IMR-90 (cell line): ENCODE measurements around the gene IL36B. TPM values are rescaled to one million over a fixed set of nuclear protein-coding genes. Genes with fewer than 3 reads are reported as not detected.

Source experiments
- ATAC-seq: fragments of 200-7000 bp; cut with Tn5 transposase; 2 replicates; pipeline ENCODE4 v1.9.1; 2020; ENCODE audit warnings: low read depth, mild to moderate bottlenecking, moderate library complexity
- BruUV-seq: library from RNA; stranded (reverse); fragments of 400-500 nt; replicated peaks from 2 replicates; lab custom pipeline; 2021; lab: Mats Ljungman, UMichigan
- CTCF ChIA-PET: fragments of 300-600 bp; formaldehyde crosslinking; extraction: SDS; loops from one replicate; lab custom pipeline; 2021; ENCODE audit warnings: antibody characterized with exemption; lab: Yijun Ruan, JAX
- POLR2A ChIA-PET: fragments of 300-600 bp; sonication (Branson Sonifier 250); formaldehyde crosslinking; loops from one replicate; lab custom pipeline; 2022; ENCODE audit warnings: antibody characterized with exemption; ENCODE audit not compliant: unreplicated experiment; lab: Charles Lee
- DNase-seq: peaks from one replicate; pipeline ENCODE4 v3.0.0; 2013
- H2AFZ ChIP-seq: replicated peaks from 2 replicates; pipeline ENCODE3; 2013; ENCODE audit warnings: low read length, mild to moderate bottlenecking; ENCODE audit not compliant: poor library complexity
- H2AK5ac ChIP-seq: 2 replicates; pipeline ENCODE4 v1.6.1; 2013; ENCODE audit warnings: low read depth, low read length, inconsistent platforms
- H2AK9ac ChIP-seq: replicated peaks from 2 replicates; pipeline ENCODE3; 2013; ENCODE audit warnings: mild to moderate bottlenecking, low read depth, low read length, moderate library complexity; ENCODE audit not compliant: poor library complexity
- H2BK120ac ChIP-seq: 2 replicates; pipeline ENCODE4 v1.6.1; 2013; ENCODE audit warnings: low read depth, low read length, inconsistent platforms
- H2BK15ac ChIP-seq: 3 replicates; pipeline ENCODE4 v1.6.1; 2013; ENCODE audit warnings: low read depth, low read length, inconsistent platforms
- H2BK20ac ChIP-seq: 2 replicates; pipeline ENCODE4 v1.6.1; 2013; ENCODE audit warnings: low read depth, mild to moderate bottlenecking, inconsistent platforms, low read length, moderate library complexity
- H2BK5ac ChIP-seq: 2 replicates; pipeline ENCODE4 v1.6.1; 2013; ENCODE audit warnings: mild to moderate bottlenecking, low read depth, low read length, inconsistent platforms; ENCODE audit not compliant: poor library complexity, severe bottlenecking
- H3K14ac ChIP-seq: replicated peaks from 2 replicates; pipeline ENCODE4 v1.6.1; 2013; ENCODE audit warnings: low read depth, low read length, inconsistent platforms
- H3K18ac ChIP-seq: 2 replicates; pipeline ENCODE4 v1.6.1; 2013; ENCODE audit warnings: low read depth, low read length, control low read depth
- H3K23ac ChIP-seq: 2 replicates; pipeline ENCODE4 v1.6.1; 2013; ENCODE audit warnings: low read depth, low read length, inconsistent platforms
- H3K27ac ChIP-seq: 2 replicates; pipeline ENCODE4 v1.5.1; 2013; ENCODE audit warnings: mild to moderate bottlenecking, control low read depth, low read length; ENCODE audit not compliant: insufficient read depth
- H3K27me3 ChIP-seq: 2 replicates; pipeline ENCODE4 v1.6.1; 2013; ENCODE audit warnings: low read length; ENCODE audit not compliant: control insufficient read depth, insufficient read depth
- H3K36me3 ChIP-seq: 2 replicates; pipeline ENCODE4 v1.6.1; 2013; ENCODE audit warnings: low read length, mixed read lengths; ENCODE audit not compliant: control insufficient read depth, insufficient read depth
- H3K4ac ChIP-seq: 2 replicates; pipeline ENCODE4 v1.6.1; 2013; ENCODE audit warnings: low read depth, low read length, inconsistent platforms
- H3K4me1 ChIP-seq: 2 replicates; pipeline ENCODE4 v1.6.1; 2013; ENCODE audit warnings: low read length, mixed read lengths; ENCODE audit not compliant: control insufficient read depth, insufficient read depth
- H3K4me2 ChIP-seq: 2 replicates; pipeline ENCODE4 v1.6.1; 2013; ENCODE audit warnings: low read depth, mild to moderate bottlenecking, control low read depth, low read length, moderate library complexity
- H3K4me3 ChIP-seq: 2 replicates; pipeline ENCODE4 v1.5.1; 2013; ENCODE audit warnings: low read depth, mild to moderate bottlenecking, control low read depth, low read length, moderate library complexity; ENCODE audit not compliant: insufficient read depth
- H3K56ac ChIP-seq: 2 replicates; pipeline ENCODE4 v1.6.1; 2013; ENCODE audit warnings: low read length, inconsistent platforms; ENCODE audit not compliant: insufficient read depth; ENCODE audit errors: extremely low read depth
- H3K79me1 ChIP-seq, 2 experiments: 2 replicates each; pipeline ENCODE4 v1.6.1; 2013; ENCODE audit warnings: low read length in 2 of 2, inconsistent platforms in 1 of 2, low read depth in 1 of 2
- H3K9ac ChIP-seq: 2 replicates; pipeline ENCODE4 v1.6.1; 2013; ENCODE audit warnings: low read depth, low read length, control low read depth
- H3K9me1 ChIP-seq: 2 replicates; pipeline ENCODE4 v1.6.1; 2013; ENCODE audit warnings: low read length, inconsistent platforms; ENCODE audit not compliant: insufficient read depth
- H3K9me3 ChIP-seq: 2 replicates; pipeline ENCODE4 v1.6.1; 2013; ENCODE audit warnings: low read length; ENCODE audit not compliant: control insufficient read depth, insufficient read depth
- H4K20me1 ChIP-seq: 2 replicates; pipeline ENCODE4 v1.6.1; 2013; ENCODE audit warnings: low read length, inconsistent platforms; ENCODE audit not compliant: insufficient read depth
- H4K5ac ChIP-seq: 2 replicates; pipeline ENCODE4 v1.6.1; 2013; ENCODE audit warnings: mild to moderate bottlenecking, low read depth, low read length, control low read depth
- H4K8ac ChIP-seq, 2 experiments: 2 replicates each; pipeline ENCODE4 v1.6.1; 2013; ENCODE audit warnings: low read depth in 2 of 2, low read length in 2 of 2, control low read depth in 1 of 2, inconsistent platforms in 1 of 2
- H4K91ac ChIP-seq: 2 replicates; pipeline ENCODE4 v1.6.1; 2013; ENCODE audit warnings: low read depth, low read length, inconsistent platforms; ENCODE audit not compliant: insufficient read depth
- BHLHE40 ChIP-seq: fragments of 150-350 bp; IDR thresholded peaks from 2 replicates; pipeline ENCODE4 v1.6.1; 2016; ENCODE audit warnings: mild to moderate bottlenecking, low read depth, low read length
- CEBPB ChIP-seq: IDR thresholded peaks from 2 replicates; pipeline ENCODE4 v1.6.1; 2012; ENCODE audit warnings: low read depth, low read length, improper control_type of control experiment
- CHD1 ChIP-seq: IDR thresholded peaks from 2 replicates; pipeline ENCODE4 v1.6.1; 2012; ENCODE audit warnings: low read depth, low read length, improper control_type of control experiment
- ELK1 ChIP-seq: fragments of 150-350 bp; IDR thresholded peaks from 2 replicates; pipeline ENCODE4 v1.6.1; 2016; ENCODE audit warnings: low read depth, mild to moderate bottlenecking, low read length, moderate library complexity, borderline replicate concordance
- FOS ChIP-seq: fragments of 150-350 bp; IDR thresholded peaks from 2 replicates; pipeline ENCODE4 v1.6.1; 2016; ENCODE audit warnings: low read depth, low read length
- MAFK ChIP-seq: IDR thresholded peaks from 2 replicates; pipeline ENCODE4 v1.6.1; 2012; ENCODE audit warnings: low read depth, low read length, improper control_type of control experiment
- MAZ ChIP-seq: IDR thresholded peaks from 2 replicates; pipeline ENCODE4 v1.6.1; 2012; ENCODE audit warnings: low read depth, mild to moderate bottlenecking, low read length, improper control_type of control experiment, moderate library complexity, borderline replicate concordance
- MXI1 ChIP-seq: IDR thresholded peaks from 2 replicates; pipeline ENCODE4 v1.6.1; 2012; ENCODE audit warnings: low read depth, mild to moderate bottlenecking, low read length, moderate library complexity, borderline replicate concordance
- NFE2L2 ChIP-seq: fragments of 150-350 bp; IDR thresholded peaks from 2 replicates; pipeline ENCODE4 v1.6.1; 2016; ENCODE audit warnings: low read depth, mild to moderate bottlenecking, low read length
- POLR2A ChIP-seq: IDR thresholded peaks from 2 replicates; pipeline ENCODE4 v1.6.1; 2012; ENCODE audit warnings: mild to moderate bottlenecking, low read depth, low read length
- RAD21 ChIP-seq: IDR thresholded peaks from 2 replicates; pipeline ENCODE4 v1.6.1; 2012; ENCODE audit warnings: low read length, improper control_type of control experiment
- RCOR1 ChIP-seq: IDR thresholded peaks from 2 replicates; pipeline ENCODE4 v1.6.1; 2012; ENCODE audit warnings: mild to moderate bottlenecking, low read length, improper control_type of control experiment; ENCODE audit not compliant: insufficient replicate concordance
- RFX5 ChIP-seq: IDR thresholded peaks from 2 replicates; pipeline ENCODE4 v1.8.0; 2012; ENCODE audit warnings: low read depth, mild to moderate bottlenecking, low read length, moderate library complexity
- SMC3 ChIP-seq: fragments of 150-350 bp; IDR thresholded peaks from 2 replicates; pipeline ENCODE4 v1.6.1; 2016; ENCODE audit warnings: low read depth, mild to moderate bottlenecking, antibody characterized with exemption, low read length, moderate library complexity
- USF2 ChIP-seq: fragments of 150-350 bp; IDR thresholded peaks from 2 replicates; pipeline ENCODE4 v1.6.1; 2017; ENCODE audit warnings: mild to moderate bottlenecking, antibody characterized with exemption, low read length, low read depth
- WGBS, 2 experiments: methylation state at CpG; one replicate each; pipeline versions ENCODE4 v1.1.5 to v1.1.7; 2013; ENCODE audit warnings: missing lambda C conversion rate in 2 of 2; ENCODE audit not compliant: insufficient read length in 1 of 2; ENCODE audit errors: extremely low coverage in 2 of 2; 5-methylcytosine and 5-hydroxymethylcytosine counted together
- dilution Hi-C: fragments of 300-500 bp; cut with HindIII; formaldehyde crosslinking; loops from one replicate; pipeline ENCODE4 v1.14.3; 2018; ENCODE audit warnings: low sequenced_read_pairs; ENCODE audit not compliant: unreplicated experiment
- in situ Hi-C: fragments of 300-500 bp; cut with MboI; formaldehyde crosslinking; loops from 3 replicates; pipeline ENCODE4 v1.14.3; 2019; ENCODE audit warnings: low sequenced_read_pairs, inconsistent platforms, mixed read lengths
- intact Hi-C: fragments of 100-400 bp; cut with micrococcal nuclease; formaldehyde crosslinking; loops from 2 replicates; pipeline ENCODE4 v1.10.0; 2022
- polyA plus RNA-seq, 3 experiments: library from polyadenylated mRNA; depleted of rRNA; stranded (reverse); fragments of >200 nt; gene quantifications; 2 replicates each; pipeline ENCODE4 v1.2.3, GENCODE V29; 2012; ENCODE audit warnings: low replicate concordance in 1 of 3
- total RNA-seq: library from RNA; depleted of rRNA; stranded (reverse); fragments of >200 nt; gene quantifications from 2 replicates; pipeline ENCODE4 v1.2.3, GENCODE V29; 2012
- TF ChIP-seq, protein P1 (sequence below): conservative IDR thresholded peaks from 2 replicates; pipeline ENCODE4 v1.5.1; 2012; ENCODE audit warnings: mild to moderate bottlenecking, low read depth, low read length, improper control_type of control experiment

IL36B gene
- total and polyA plus RNA-seq, 2 of the 4 experiments (the other 2 are of a cell fraction): not detected

- Histone ChIP-seq H2AK5ac (no peak overlapping the region), H4K91ac (no peak overlapping the region), H3K4me1 (no peaks in the 10 kb centered on the region), H3K56ac (no peak overlapping the region), H3K36me3 (no peaks in the 10 kb centered on the region), H4K20me1 (no peaks in the 10 kb centered on the region), H3K4me3 (no peak overlapping the region), H2AK9ac (no peak overlapping the region), H3K79me1 (no peaks in the 10 kb centered on the region), H3K4me2 (no peak overlapping the region), H2BK15ac (no peak overlapping the region), H2BK5ac (no peak overlapping the region), H3K27ac (no peak overlapping the region), H3K9ac (no peak overlapping the region), H3K14ac (no peak overlapping the region), H3K9me3 (peaks cover 3% of the 10 kb centered on the region; the same call in 1 of the 2 replicates), H2AFZ (no peak overlapping the region), H3K27me3 (0 out of 2 replicates have a peak, but pooled peaks cover 1% of the 10 kb centered on the region), H3K4ac (no peak overlapping the region), H3K9me1 (no peaks in the 10 kb centered on the region), H2BK20ac (no peak overlapping the region), H3K18ac (no peak overlapping the region), H2BK120ac (no peak overlapping the region), H4K8ac (no peak overlapping the region), H3K23ac (no peak overlapping the region), H4K5ac (no peak overlapping the region)
- CTCF ChIA-PET: no interaction called here
- in situ Hi-C loops: no loop called here
- DNase-seq (no peak), ATAC-seq (no peak)
- 11% methylated on average over 3 of the region's 6 CpGs; no CpG with 5 or more reads in 1 of the 2 experiments for WGBS, 2 experiments
- POLR2A ChIA-PET: no interaction called here
- no peak for TF ChIP-seq RAD21
- no peak for TF ChIP-seq POLR2A
- no peak for TF ChIP-seq MAZ
- TF ChIP-seq SMC3: no peak
- no peak for TF ChIP-seq BHLHE40
- TF ChIP-seq RCOR1: no peak
- no peak for TF ChIP-seq RFX5
- no peak for TF ChIP-seq USF2
- no peak for TF ChIP-seq ELK1
- TF ChIP-seq CEBPB: no peak
- no peak for TF ChIP-seq NFE2L2
- TF ChIP-seq MXI1: no peak
- TF ChIP-seq FOS: no peak
- no peak for TF ChIP-seq CHD1
- no peak for TF ChIP-seq MAFK
- TF ChIP-seq, protein P1, sequence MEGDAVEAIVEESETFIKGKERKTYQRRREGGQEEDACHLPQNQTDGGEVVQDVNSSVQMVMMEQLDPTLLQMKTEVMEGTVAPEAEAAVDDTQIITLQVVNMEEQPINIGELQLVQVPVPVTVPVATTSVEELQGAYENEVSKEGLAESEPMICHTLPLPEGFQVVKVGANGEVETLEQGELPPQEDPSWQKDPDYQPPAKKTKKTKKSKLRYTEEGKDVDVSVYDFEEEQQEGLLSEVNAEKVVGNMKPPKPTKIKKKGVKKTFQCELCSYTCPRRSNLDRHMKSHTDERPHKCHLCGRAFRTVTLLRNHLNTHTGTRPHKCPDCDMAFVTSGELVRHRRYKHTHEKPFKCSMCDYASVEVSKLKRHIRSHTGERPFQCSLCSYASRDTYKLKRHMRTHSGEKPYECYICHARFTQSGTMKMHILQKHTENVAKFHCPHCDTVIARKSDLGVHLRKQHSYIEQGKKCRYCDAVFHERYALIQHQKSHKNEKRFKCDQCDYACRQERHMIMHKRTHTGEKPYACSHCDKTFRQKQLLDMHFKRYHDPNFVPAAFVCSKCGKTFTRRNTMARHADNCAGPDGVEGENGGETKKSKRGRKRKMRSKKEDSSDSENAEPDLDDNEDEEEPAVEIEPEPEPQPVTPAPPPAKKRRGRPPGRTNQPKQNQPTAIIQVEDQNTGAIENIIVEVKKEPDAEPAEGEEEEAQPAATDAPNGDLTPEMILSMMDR: no peak
- BruUV-seq: no TSS peak
- dilution Hi-C loops: no loop called here
- intact Hi-C loops: no loop called here
These were observed 56.0 kb downstream of the IL36B start for GRCh38 chr2:112996635-112997034.
